NCI-H1436 (cell line): ENCODE results near the gene QSER1.

Experiments used
- DNase-seq: peaks from one replicate; lab custom pipeline; 2025; lab: John Stamatoyannopoulos, UW

QSER1 gene

GRCh38 chr11:32890843-32891656, 1.6 kb upstream of the QSER1 start:
- no peak for DNase-seq

GRCh38 chr11:32891657-32892354, 805 bp upstream of the QSER1 start:
- no peak for DNase-seq

GRCh38 chr11:32893093-32893342, 407 bp downstream of the QSER1 start:
- no peak for DNase-seq

GRCh38 chr11:32893343-32894148, 935 bp downstream of the QSER1 start:
- peak; percentile 44 for DNase-seq

GRCh38 chr11:32894149-32894827, 1.7 kb downstream of the QSER1 start:
- DNase-seq: peak; percentile 54

- no peak for DNase-seq
These were observed 2.3 kb downstream of the QSER1 start for GRCh38 chr11:32894921-32895320.

GRCh38 chr11:32895471-32895870, 2.9 kb downstream of the QSER1 start:
- no peak for DNase-seq

GRCh38 chr11:32897103-32897502, 4.5 kb downstream of the QSER1 start:
- no peak for DNase-seq

GRCh38 chr11:32899438-32899837, 6.8 kb downstream of the QSER1 start:
- DNase-seq: no peak

GRCh38 chr11:32902089-32902665, 9.6 kb downstream of the QSER1 start:
- DNase-seq: no peak

- no peak for DNase-seq
These were observed 12.5 kb downstream of the QSER1 start for GRCh38 chr11:32905028-32905667.

- DNase-seq: no peak
These were observed 16.0 kb downstream of the QSER1 start for GRCh38 chr11:32908619-32909018.

GRCh38 chr11:32911413-32911812, 18.8 kb downstream of the QSER1 start:
- no peak for DNase-seq

- DNase-seq: no peak
These were observed 20.8 kb downstream of the QSER1 start for GRCh38 chr11:32913445-32913844.

GRCh38 chr11:32916361-32916760, 23.8 kb downstream of the QSER1 start:
- DNase-seq: no peak

- DNase-seq: no peak
These were observed 24.4 kb downstream of the QSER1 start for GRCh38 chr11:32916994-32917393.

GRCh38 chr11:32918427-32918826, 25.8 kb downstream of the QSER1 start:
- no peak for DNase-seq

- DNase-seq: no peak
These were observed 26.7 kb downstream of the QSER1 start for GRCh38 chr11:32919338-32919737.

GRCh38 chr11:32920570-32920969, 28.0 kb downstream of the QSER1 start:
- DNase-seq: no peak

GRCh38 chr11:32921204-32921603, 28.6 kb downstream of the QSER1 start:
- DNase-seq: no peak

GRCh38 chr11:32931606-32932005, 39.0 kb downstream of the QSER1 start:
- no peak for DNase-seq

- no peak for DNase-seq
These were observed 39.6 kb downstream of the QSER1 start for GRCh38 chr11:32932196-32932595.
